Osteoblast (primary cell): ENCODE measurements around the gene PHOX2B. TPM values are rescaled to one million over a fixed set of nuclear protein-coding genes. Genes with fewer than 3 reads are reported as not detected.
A peak's percentile ranks its signal among the peaks of the same experiment; 100 is the strongest.
"Not testable (repeated sequence)": the region's sequence is repeated elsewhere in the genome, so short reads cannot be mapped to it uniquely, and the experiment has no call there.

Source experiments
- DNase-seq: peaks from one replicate; pipeline ENCODE4 v3.0.0; 2011; ENCODE audit warnings: low spot score, mixed read lengths; ENCODE audit not compliant: insufficient read length; ENCODE audit errors: missing footprints
- H2AFZ ChIP-seq: 2 replicates; pipeline ENCODE4 v1.6.0; 2011; ENCODE audit warnings: mild to moderate bottlenecking, low read length
- H3K27ac ChIP-seq: 2 replicates; pipeline ENCODE4 v1.5.1; 2011; ENCODE audit warnings: mild to moderate bottlenecking, low read depth, low read length, moderate library complexity
- H3K27me3 ChIP-seq: 2 replicates; pipeline ENCODE4 v1.6.0; 2012; ENCODE audit warnings: mild to moderate bottlenecking, control low read depth, inconsistent platforms, low read length, moderate library complexity; ENCODE audit not compliant: insufficient read depth
- H3K36me3 ChIP-seq: 2 replicates; pipeline ENCODE4 v1.5.1; 2011; ENCODE audit warnings: mild to moderate bottlenecking, low read length, control low read depth, moderate library complexity; ENCODE audit not compliant: insufficient read depth
- H3K4me1 ChIP-seq: 2 replicates; pipeline ENCODE4 v1.5.1; 2011; ENCODE audit warnings: mild to moderate bottlenecking, low read length, control low read depth, moderate library complexity; ENCODE audit not compliant: insufficient read depth
- H3K4me2 ChIP-seq: 2 replicates; pipeline ENCODE4 v1.6.0; 2011; ENCODE audit warnings: mild to moderate bottlenecking, low read length; ENCODE audit not compliant: insufficient read depth
- H3K4me3 ChIP-seq: fragments of 200-600 bp; sonication (generic); 3 replicates; pipeline ENCODE4 v1.5.1; 2012; ENCODE audit warnings: mild to moderate bottlenecking, low read length, inconsistent platforms; ENCODE audit not compliant: insufficient read depth
- H3K79me2 ChIP-seq: 2 replicates; pipeline ENCODE4 v1.6.0; 2012; ENCODE audit warnings: mild to moderate bottlenecking, low read length, control low read depth, inconsistent platforms; ENCODE audit not compliant: insufficient read depth
- H3K9me3 ChIP-seq: 2 replicates; pipeline ENCODE4 v1.5.1; 2011; ENCODE audit warnings: low read depth, low read length, control low read depth
- H4K20me1 ChIP-seq: 2 replicates; pipeline ENCODE4 v1.6.0; 2012; ENCODE audit warnings: mild to moderate bottlenecking, low read length, control low read depth; ENCODE audit not compliant: insufficient read depth
- total RNA-seq: library from RNA; depleted of rRNA; stranded (reverse); fragments of >200 nt; gene quantifications from 2 replicates; pipeline ENCODE4 v1.2.3, GENCODE V29; 2012
- TF ChIP-seq, protein P1 (sequence below): IDR thresholded peaks from 2 replicates; pipeline ENCODE4 v1.5.1; 2011; ENCODE audit warnings: mild to moderate bottlenecking, low read depth, low read length, moderate library complexity; ENCODE audit errors: extremely low read depth

The PHOX2B gene
- total RNA-seq, 1 donor = not detected

DNA sequence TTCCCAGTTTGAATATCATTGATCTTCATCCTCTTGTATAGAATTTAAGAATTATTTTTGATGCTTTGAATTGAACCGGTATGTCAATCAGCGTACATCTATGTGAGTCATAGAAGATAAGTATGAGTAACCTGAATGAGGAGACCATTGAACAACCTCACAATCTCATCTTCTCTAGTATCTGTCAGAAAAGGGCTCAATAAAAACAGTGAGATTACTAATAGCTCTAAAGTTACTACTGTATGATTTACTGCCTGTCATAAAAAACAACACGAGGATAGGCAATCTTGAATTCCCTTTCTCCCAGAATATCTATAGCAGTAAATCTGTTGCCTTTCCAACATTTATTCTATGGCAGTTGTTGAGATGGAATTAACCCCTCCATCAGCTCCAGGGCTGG, 36.1 kb downstream of the PHOX2B start:
- Histone ChIP-seq H3K9me3 (no peaks in the 10 kb centered on the region), H3K4me1 (no peaks in the 10 kb centered on the region), H3K4me3 (no peak overlapping the region), H3K36me3 (no peaks in the 10 kb centered on the region), H3K79me2 (no peaks in the 10 kb centered on the region), H3K27ac (no peak overlapping the region), H2AFZ (no peak overlapping the region), H3K27me3 (no peaks in the 10 kb centered on the region), H4K20me1 (no peaks in the 10 kb centered on the region), H3K4me2 (no peak overlapping the region)
- DNase-seq = no peak
- TF ChIP-seq, protein P1, sequence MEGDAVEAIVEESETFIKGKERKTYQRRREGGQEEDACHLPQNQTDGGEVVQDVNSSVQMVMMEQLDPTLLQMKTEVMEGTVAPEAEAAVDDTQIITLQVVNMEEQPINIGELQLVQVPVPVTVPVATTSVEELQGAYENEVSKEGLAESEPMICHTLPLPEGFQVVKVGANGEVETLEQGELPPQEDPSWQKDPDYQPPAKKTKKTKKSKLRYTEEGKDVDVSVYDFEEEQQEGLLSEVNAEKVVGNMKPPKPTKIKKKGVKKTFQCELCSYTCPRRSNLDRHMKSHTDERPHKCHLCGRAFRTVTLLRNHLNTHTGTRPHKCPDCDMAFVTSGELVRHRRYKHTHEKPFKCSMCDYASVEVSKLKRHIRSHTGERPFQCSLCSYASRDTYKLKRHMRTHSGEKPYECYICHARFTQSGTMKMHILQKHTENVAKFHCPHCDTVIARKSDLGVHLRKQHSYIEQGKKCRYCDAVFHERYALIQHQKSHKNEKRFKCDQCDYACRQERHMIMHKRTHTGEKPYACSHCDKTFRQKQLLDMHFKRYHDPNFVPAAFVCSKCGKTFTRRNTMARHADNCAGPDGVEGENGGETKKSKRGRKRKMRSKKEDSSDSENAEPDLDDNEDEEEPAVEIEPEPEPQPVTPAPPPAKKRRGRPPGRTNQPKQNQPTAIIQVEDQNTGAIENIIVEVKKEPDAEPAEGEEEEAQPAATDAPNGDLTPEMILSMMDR = no peak

DNA sequence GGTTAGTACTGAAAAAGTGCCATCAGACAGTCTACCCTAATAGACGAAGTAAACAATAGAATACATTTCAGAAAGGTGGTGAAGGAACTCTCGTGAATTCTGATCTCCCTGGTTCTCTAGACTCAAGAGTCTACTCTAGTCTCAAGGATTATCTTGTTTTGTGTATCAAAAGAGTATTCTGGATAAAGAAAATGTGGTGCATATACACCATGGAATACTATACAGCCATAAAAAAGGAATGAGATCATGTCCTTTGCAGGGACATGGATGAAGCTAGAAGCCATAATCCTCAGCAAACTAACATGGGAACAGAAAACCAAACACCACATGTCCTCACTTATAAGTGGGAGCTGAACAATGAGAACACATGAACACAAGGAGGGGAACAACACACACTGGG, 36.9 kb downstream of the PHOX2B start:
- not testable (repeated sequence) for H3K4me2 ChIP-seq, H3K36me3 ChIP-seq, H3K79me2 ChIP-seq, H3K27me3 ChIP-seq, DNase-seq, H3K4me3 ChIP-seq, H4K20me1 ChIP-seq, H3K9me3 ChIP-seq, H3K4me1 ChIP-seq, H2AFZ ChIP-seq, H3K27ac ChIP-seq

DNA sequence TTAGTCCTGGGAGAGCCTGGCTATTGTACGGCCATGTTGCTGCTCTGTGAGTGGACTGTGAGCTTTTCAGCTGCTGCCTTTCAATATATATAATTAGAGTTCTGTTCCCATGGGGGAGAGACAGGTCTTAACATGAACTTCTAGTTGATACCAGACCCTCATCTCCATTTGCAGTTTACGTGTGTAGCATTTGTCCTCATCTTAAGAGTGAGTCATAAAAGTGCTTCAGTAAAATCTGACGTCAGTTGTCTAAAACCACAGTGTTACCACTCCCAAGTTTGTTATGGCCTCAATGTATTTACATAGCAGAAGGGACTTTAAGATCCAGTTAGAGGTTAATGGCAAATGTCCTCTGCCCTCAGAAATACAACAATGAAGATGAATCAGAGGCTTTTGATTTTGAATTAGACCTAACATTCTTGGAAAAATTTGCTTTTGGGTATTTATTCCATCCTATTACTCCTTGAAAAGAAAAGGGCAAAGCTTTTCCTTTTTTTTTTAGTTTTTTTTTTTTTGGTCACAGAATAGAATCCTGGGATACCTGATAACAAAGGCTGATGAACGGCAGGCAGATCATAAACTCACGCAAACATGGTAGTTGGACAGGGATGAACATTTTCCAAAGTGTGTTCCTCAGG, 38.6 kb downstream of the PHOX2B start:
- TF ChIP-seq, protein P1 = no peak
- Histone ChIP-seq H4K20me1 (no peaks in the 10 kb centered on the region), H3K4me2 (no peak overlapping the region), H3K9me3 (no peaks in the 10 kb centered on the region), H3K36me3 (no peaks in the 10 kb centered on the region), H3K4me1 (no peaks in the 10 kb centered on the region), H3K4me3 (no peak overlapping the region), H3K27me3 (no peaks in the 10 kb centered on the region), H3K79me2 (no peaks in the 10 kb centered on the region), H3K27ac (no peak overlapping the region), H2AFZ (no peak overlapping the region)
- peak; percentile 29 for DNase-seq

DNA sequence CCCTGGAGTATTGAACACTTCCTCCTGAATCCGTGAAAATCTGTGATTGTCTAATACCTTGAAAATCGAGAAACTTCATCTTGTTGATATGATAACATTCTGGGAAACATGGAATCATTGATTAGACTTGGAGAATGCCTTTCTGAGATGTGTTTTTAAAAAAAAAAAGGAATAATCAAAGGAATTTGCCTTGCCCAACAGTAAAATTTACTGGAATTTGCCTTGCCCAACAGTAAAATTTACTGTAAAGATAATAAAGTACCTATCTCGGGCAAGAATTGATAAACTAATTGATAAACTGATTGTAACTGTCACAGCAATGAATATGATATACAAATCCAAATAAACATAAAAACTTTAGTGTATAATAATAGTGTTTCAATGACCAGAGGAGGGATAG, 44.7 kb downstream of the PHOX2B start:
- TF ChIP-seq, protein P1 = no peak
- Histone ChIP-seq H3K27me3 (no peaks in the 10 kb centered on the region), H3K4me2 (no peak overlapping the region), H3K79me2 (no peaks in the 10 kb centered on the region), H3K4me3 (no peak overlapping the region), H3K4me1 (no peaks in the 10 kb centered on the region), H3K9me3 (no peaks in the 10 kb centered on the region), H3K36me3 (no peaks in the 10 kb centered on the region), H3K27ac (no peak overlapping the region), H2AFZ (no peak overlapping the region), H4K20me1 (no peaks in the 10 kb centered on the region)
- no peak for DNase-seq
